ENCODE results near the gene LMAN2.
"Not testable (repeated sequence)": the region's sequence is repeated elsewhere in the genome, so short reads cannot be mapped to it uniquely, and the experiment has no call there.

LMAN2 gene

GRCh38 chr5:177306674-177307543 is 44.6 kb downstream of the LMAN2 start:
- peak; percentile 68 for DNase-seq (ENCODE audit: low read depth)

GRCh38 chr5:177306103-177306640 is 45.3 kb downstream of the LMAN2 start:
- DNase-seq (ENCODE audit: low read depth): not testable (repeated sequence)

GRCh38 chr5:177304392-177305119 is 46.9 kb downstream of the LMAN2 start:
- DNase-seq (ENCODE audit: low read depth): no peak

- no peak for DNase-seq (ENCODE audit: low read depth)
These were observed 47.5 kb downstream of the LMAN2 start for GRCh38 chr5:177303925-177304391.

DNA sequence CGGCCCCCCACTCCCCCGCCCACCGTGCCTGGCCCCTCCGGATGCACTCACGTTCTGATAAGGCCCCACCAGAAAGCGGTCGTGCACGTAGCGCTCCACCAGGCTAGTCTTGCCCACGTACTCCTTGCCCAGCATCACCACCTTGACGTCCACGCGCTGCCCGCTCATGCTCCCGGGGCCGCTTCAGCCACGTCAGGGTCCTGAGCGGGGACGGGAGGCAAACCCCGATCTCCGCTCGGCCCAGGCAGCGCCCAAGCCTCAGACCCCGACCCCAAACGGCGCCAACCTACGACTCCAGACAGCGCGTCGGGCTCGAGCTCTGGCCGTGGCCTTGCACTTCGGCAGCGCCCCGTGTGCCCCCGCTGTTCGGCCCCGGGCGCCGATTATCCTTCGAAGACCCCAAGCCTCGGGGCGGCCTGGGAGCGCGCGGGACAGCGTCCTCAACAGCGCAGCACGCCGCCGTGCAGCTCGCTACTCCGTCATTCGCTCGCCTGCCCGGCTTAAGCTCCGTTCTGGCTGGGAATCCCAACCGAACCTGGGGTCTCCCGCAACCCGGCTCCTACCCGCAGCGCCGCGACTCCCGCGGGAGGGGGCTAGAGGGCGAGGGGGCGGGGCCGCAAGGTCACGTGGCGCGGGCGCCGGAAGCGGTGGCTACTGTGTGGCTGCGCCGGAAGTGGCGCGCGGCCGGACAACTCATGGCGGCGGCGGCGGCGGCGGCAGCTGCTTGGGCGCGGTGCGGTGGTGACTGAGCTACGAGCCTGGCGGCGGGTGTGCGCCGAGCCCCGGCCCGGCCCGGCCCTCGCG is 48.1 kb downstream of the LMAN2 start, which contains the start of the genes PRELID1 and RAB24:
TSS of gene PRELID1 (plus strand) at position 679 of the 804 bp plus-strand sequence. CDS start 187 bp downstream, outside the sequence.
TSS of gene RAB24 (minus strand) at position 599 of the 804 bp plus-strand sequence. CDS start at position 168, 431 bp downstream.
- DNase-seq (ENCODE audit: low read depth): peak; percentile 76

DNA sequence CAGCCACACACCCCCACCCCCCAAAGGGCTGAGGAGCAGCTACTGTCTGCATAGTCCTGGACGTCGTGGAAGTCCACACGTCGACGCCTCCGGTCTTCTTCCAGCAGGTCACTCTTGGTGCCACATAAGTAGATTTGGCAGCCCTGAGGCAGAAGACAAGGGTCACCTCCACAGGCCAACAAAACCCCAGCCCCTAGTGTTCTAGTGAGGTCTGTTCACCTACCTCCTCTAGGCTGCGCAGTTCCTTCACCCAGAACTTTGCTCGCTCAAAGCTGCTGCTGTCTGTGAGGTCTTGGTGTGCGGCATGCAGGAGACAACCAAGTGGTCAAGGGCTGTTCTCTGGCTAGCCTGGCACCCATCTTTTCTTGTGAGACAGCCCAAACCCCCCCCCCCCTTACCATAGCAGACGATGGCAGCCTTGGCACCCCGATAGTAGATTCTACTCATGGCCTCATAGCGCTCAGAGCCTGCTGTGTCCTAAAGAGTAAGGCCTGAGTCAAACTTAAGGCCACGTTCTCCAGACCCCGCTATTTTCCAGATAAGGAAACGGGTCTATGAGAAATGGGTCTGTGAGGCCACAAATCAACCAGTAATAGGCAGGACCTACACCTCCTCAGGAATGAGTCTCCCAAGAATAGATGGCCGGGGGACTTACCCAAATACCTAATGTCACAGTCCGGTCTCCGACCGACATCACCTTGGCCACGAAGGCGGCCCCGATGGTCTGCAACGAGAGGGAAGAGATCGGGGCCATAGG is 48.9 kb downstream of the LMAN2 start:
- peak; percentile 16 for DNase-seq (ENCODE audit: low read depth)

DNA sequence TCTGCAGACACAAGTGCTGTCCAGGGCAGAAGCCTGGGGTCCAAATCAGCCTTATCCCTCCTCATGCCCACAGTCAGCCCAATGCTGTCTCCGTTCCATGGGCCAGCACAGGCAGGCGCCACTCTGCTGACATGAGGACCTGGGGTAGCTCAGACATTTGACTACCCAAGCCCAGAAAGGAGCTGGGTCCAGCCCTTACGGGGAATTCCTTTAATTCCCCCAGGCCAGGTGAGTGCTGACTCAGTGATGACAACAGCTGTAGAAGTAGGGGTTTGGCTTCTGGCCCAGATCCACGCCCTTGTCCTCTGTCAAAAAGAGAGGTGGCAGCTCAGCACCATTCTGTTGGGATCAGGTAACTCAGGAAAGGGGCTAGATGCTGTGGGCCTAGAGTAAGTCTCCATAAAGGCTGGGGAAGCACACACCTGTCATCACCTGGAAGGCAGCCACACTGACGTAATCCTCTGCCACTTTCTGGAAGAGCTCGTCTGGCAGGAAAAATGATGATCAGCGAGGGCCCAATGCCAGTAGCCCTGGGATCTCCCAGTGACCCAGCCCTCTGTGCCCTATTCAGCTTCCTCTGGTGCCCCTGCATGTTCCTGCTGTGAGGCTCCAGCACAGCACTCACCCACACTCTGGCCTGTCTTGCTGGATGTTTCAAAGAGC is 49.8 kb downstream of the LMAN2 start:
- no peak for DNase-seq (ENCODE audit: low read depth)

- no peak for DNase-seq (ENCODE audit: low read depth)
These were observed 50.5 kb downstream of the LMAN2 start for GRCh38 chr5:177300951-177301350.

DNA sequence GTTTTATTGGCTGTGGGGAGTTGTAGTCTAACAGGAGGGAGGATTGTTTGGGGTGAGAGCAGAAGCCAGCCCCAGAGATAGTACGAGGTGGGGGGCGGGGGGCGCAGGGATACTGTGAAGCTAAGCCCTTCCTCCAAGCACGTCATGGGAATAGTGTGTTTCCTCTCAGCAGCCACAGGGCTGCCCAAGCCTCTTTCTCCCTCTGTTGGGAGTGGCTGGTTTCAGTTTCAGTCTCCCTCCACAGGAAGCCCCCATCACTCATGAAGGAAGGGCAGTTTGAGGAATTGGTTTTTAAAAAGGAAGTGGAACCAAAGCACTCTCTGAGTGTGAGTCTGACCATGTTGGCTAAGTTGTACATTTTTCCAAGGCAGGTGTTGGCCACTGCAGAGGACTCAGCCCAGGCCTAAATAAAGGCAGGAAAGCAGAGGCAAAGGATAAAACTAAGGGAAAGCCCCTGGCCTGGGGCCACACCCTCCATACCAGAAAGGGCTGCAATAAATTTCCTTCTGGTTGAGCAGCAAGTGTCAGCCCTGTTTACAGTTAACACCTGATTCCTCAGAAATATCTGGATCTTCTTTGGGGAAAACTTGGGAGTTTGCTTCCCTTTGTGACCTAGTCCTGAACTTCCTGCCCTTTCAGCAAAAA is 51.1 kb downstream of the LMAN2 start:
- peak; percentile 30 for DNase-seq (ENCODE audit: low read depth)

- no peak for DNase-seq (ENCODE audit: low read depth)
These were observed 51.8 kb downstream of the LMAN2 start for GRCh38 chr5:177299697-177300096.

GRCh38 chr5:177297922-177298321 is 53.5 kb downstream of the LMAN2 start:
- DNase-seq (ENCODE audit: low read depth): no peak

DNA sequence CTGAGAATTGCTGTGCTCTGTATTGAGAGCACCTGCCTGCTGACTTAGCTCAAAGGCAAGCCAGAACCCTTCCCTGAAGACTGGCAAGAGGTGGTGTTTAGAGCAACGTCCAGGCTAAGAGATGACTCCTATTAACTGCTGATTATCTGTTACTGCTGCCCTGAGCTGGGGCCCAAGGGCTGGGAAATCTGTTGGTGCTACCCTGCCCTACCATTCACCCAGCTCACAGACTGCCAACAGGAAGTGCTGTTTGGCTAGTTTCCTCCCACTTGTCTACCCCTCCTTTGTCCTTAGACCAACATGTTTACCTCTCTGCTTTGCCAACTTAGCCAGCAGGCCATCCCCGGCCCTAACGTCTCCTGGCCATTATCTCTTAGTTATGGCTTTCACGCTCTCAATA is 54.9 kb downstream of the LMAN2 start:
- DNase-seq (ENCODE audit: low read depth): no peak

DNA sequence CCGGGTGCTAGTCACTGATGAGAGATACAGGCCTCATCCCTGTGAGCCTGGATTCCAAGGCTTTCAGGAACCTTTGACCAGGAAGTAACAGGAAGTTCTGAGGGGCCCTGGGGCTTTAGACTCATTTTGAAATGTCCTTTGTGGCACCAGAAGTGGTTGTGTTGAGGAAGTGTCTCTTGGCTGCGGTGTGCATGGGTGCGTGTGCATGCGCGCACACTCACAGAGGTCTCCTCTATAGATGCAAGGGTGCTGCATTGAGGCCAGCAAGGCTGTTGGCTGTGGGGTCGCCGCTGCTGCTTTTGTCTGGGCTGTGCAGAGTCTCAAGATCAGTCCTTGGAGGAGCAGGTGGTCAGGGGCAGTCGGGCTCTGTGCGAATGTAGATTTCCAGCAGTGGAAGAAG is 55.5 kb downstream of the LMAN2 start:
- DNase-seq (ENCODE audit: low read depth): no peak

- DNase-seq (ENCODE audit: low read depth): no peak
These were observed 56.8 kb downstream of the LMAN2 start for GRCh38 chr5:177294632-177295031.

DNA sequence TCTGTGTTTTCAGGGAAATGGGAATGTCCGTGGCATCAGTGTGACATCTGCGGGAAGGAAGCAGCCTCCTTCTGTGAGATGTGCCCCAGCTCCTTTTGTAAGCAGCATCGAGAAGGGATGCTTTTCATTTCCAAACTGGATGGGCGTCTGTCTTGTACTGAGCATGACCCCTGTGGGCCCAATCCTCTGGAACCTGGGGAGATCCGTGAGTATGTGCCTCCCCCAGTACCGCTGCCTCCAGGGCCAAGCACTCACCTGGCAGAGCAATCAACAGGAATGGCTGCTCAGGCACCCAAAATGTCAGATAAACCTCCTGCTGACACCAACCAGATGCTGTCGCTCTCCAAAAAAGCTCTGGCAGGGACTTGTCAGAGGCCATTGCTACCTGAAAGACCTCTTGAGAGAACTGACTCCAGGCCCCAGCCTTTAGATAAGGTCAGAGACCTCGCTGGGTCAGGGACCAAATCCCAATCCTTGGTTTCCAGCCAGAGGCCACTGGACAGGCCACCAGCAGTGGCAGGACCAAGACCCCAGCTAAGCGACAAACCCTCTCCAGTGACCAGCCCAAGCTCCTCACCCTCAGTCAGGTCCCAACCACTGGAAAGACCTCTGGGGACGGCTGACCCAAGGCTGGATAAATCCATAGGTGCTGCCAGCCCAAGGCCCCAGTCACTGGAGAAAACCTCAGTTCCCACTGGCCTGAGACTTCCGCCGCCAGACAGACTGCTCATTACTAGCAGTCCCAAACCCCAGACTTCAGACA is 57.5 kb downstream of the LMAN2 start:
- no peak for DNase-seq (ENCODE audit: low read depth)

DNA sequence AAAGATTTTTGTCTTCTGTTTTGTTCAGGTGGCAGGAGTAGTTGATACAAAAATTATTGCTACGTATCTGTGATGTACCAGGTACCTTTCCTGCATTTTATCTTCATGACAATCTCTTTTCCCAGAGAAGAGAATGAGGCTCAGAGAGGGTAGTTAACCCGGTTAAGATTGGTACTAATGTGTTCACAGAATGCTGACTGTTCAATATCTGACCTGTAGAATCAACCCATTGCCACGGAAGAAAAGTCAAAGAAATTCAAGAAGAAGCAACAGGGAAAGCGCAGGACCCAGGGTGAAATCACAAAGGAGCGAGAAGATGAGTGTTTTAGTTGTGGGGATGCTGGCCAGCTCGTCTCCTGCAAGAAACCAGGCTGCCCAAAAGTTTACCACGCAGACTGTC is 59.7 kb downstream of the LMAN2 start:
- DNase-seq (ENCODE audit: low read depth): no peak

DNA sequence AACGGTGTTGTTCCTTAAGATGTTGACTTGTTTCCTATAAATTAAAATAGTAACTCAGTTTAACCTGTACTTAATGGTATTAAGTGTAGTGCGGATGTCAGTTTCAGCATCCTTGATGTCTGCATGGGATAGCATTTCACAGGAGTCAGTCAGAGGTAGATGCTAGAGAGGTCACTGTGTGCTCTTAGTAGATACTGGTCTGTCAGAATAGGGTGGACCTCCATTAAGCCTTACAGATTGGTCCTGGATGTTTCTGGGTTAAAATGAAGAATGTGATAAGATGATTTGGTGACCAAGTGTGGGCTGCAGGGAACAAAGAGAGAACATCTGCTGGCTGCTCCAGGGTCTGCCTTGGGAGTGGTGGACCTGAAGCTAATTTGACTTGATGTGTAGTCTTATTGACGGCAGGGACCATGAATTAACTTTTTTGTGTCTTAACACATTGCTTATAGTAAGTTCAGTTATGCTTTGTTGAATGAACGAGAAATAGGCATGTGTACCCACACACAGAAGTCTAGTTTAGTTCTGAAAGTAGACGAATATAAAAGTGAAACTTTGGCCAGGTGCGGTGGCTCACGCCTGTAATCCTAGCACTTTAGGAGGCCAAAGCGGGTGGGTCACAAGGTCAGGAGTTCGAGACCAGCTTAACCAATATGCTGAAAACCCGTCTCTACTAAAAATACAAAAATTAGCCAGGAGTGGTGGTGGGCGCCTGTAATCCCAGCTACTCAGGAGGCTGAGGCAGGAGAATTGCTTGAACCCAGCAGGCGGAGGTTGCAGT is 60.5 kb downstream of the LMAN2 start:
- DNase-seq (ENCODE audit: low read depth): no peak

- no peak for DNase-seq (ENCODE audit: low read depth)
These were observed 63.3 kb downstream of the LMAN2 start for GRCh38 chr5:177288191-177288590.

All from fibroblast of gingiva (primary cell).